Measurements from ENCODE around the gene MCAT. TPM values are rescaled to one million over a fixed set of nuclear protein-coding genes. Genes with fewer than 3 reads are reported as not detected.
"Not testable (repeated sequence)": the region's sequence is repeated elsewhere in the genome, so short reads cannot be mapped to it uniquely, and the experiment has no call there.

Gene MCAT
- polyA plus RNA-seq, 1 of the 3 experiments (the other 2 are of a cell fraction), result 12.0 TPM

- H3K4me3 ChIP-seq (ENCODE audit: low read depth in 2 of 2, low read length in 1 of 2); H3K4me1 ChIP-seq (ENCODE audit: control insufficient read depth in 1 of 2, insufficient read depth in 2 of 2, low read depth in 1 of 2, low read length in 1 of 2); H4K20me1 ChIP-seq (ENCODE audit: insufficient read depth); H3K9ac ChIP-seq; H3K36me3 ChIP-seq (replicated peaks in 1 of 2; ENCODE audit: control insufficient read depth in 1 of 2, insufficient read depth in 2 of 2, low read length in 1 of 2); H3F3A ChIP-seq (replicated peaks; ENCODE audit: insufficient read depth); H3K4me2 ChIP-seq; H3K27me3 ChIP-seq (ENCODE audit: insufficient read depth); H2AFZ ChIP-seq (ENCODE audit: low read depth); POLR2A ChIA-PET; H3K9me2 ChIP-seq; H3K9me3 ChIP-seq; DNase-seq; H3K27ac ChIP-seq (ENCODE audit: low read depth in 2 of 2, low read length in 1 of 2): not testable (repeated sequence)
- peaks cover 14% of the 10 kb centered on the region; the same call in 1 of the 2 replicates for H3K79me2 ChIP-seq (ENCODE audit: insufficient read depth)
- CTCF ChIA-PET, result interaction anchor here (0.6 kb wide), 1 partner anchor 222 kb away, joined by 3 read pairs; no protein-coding TSS in a partner anchor
- whole genome bisulfite sequencing (ENCODE audit: low lambda C conversion rate), result 95% methylated on average over 7 of the region's 8 CpGs
Observed at GRCh38 chr22:43145371-43145770, 2.2 kb upstream of the MCAT start.

- no peak overlapping the region for H3K9ac ChIP-seq
- no peak overlapping the region for H3K4me3 ChIP-seq (ENCODE audit: low read depth in 2 of 2, low read length in 1 of 2)
- DNase-seq, result no peak
- no peaks in the 10 kb centered on the region for H3F3A ChIP-seq (replicated peaks; ENCODE audit: insufficient read depth)
- no peaks in the 10 kb centered on the region for H3K9me2 ChIP-seq
- ChIA-PET POLR2A (no interaction called here), CTCF (interaction anchor here (0.6 to 0.9 kb wide), 2 partner anchors 14 to 222 kb away, joined by 3 read pairs; no protein-coding TSS in a partner anchor)
- WGBS (ENCODE audit: low lambda C conversion rate), result 84% methylated on average over 3 of the region's 3 CpGs
- H2AFZ ChIP-seq (ENCODE audit: low read depth), result no peak overlapping the region
- no peak overlapping the region for H3K27ac ChIP-seq (ENCODE audit: low read depth in 2 of 2, low read length in 1 of 2)
- no peaks in the 10 kb centered on the region for H3K9me3 ChIP-seq
- TF ChIP-seq EP300 (IDR thresholded peaks at IDR 0.05; ENCODE audit: borderline replicate concordance in 1 of 2, low read depth in 1 of 2, low read length in 1 of 2), result no peak
- no peak overlapping the region for H3K4me2 ChIP-seq
- peaks cover 14% of the 10 kb centered on the region; the same call in 1 of the 2 replicates for H3K79me2 ChIP-seq (ENCODE audit: insufficient read depth)
- no peaks in the 10 kb centered on the region for H3K27me3 ChIP-seq (ENCODE audit: insufficient read depth)
- H3K36me3 ChIP-seq (replicated peaks in 1 of 2; ENCODE audit: control insufficient read depth in 1 of 2, insufficient read depth in 2 of 2, low read length in 1 of 2), result peaks cover 0 to 3% of the 10 kb centered on the region in 2 experiments
- H3K4me1 ChIP-seq (ENCODE audit: control insufficient read depth in 1 of 2, insufficient read depth in 2 of 2, low read depth in 1 of 2, low read length in 1 of 2), result peaks cover 0 to 3% of the 10 kb centered on the region in 2 experiments; a peak in 1 of 4 replicates
- no peaks in the 10 kb centered on the region for H4K20me1 ChIP-seq (ENCODE audit: insufficient read depth)
Observed at GRCh38 chr22:43144949-43145348, 1.8 kb upstream of the MCAT start.

DNA sequence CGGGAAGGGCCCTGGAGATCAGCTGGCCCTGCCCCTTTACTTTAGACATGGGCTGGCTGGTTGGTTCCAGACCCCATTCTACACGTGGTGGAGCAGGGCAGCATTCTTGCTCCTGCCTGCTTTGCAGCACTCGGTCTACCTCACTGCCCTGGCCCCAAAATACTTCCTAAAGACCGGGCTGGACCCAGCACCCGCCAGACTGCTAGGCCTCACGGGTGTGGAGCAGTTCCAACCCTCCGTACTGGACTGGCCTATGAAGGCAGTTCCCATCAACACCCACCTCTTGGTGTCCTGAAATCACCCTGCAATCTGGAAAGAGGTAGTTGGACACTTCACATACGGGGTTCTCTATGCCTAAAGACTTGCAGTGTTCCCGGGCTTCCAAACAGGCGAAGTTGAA is 6.4 kb downstream of the MCAT start:
- no peak overlapping the region for H3K27ac ChIP-seq (ENCODE audit: low read depth in 2 of 2, low read length in 1 of 2)
- POLR2A ChIA-PET, result no interaction called here
- H3K9me2 ChIP-seq, result no peaks in the 10 kb centered on the region
- H2AFZ ChIP-seq (ENCODE audit: low read depth), result no peak overlapping the region
- no peaks in the 10 kb centered on the region for H4K20me1 ChIP-seq (ENCODE audit: insufficient read depth)
- H3K4me1 ChIP-seq (ENCODE audit: control insufficient read depth in 1 of 2, insufficient read depth in 2 of 2, low read depth in 1 of 2, low read length in 1 of 2), result no peaks in the 10 kb centered on the region; a peak in 1 of 4 replicates
- no peak overlapping the region for H3K9ac ChIP-seq
- no peaks in the 10 kb centered on the region for H3F3A ChIP-seq (replicated peaks; ENCODE audit: insufficient read depth)
- TF ChIP-seq GABPA (IDR thresholded peaks at IDR 0.05; ENCODE audit: low read depth) (no peak), GATA2 (CRISPR knock-in tag; IDR thresholded peaks at IDR 0.05) (no peak), NFIC (IDR thresholded peaks at IDR 0.05; ENCODE audit: borderline replicate concordance) (no peak), NRF1 (IDR thresholded peaks at IDR 0.05; ENCODE audit: low read depth, low read length) (no peak), POLR2AphosphoS5 (IDR thresholded peaks at IDR 0.05; ENCODE audit: low read depth, low read length) (no peak), TCF12 (IDR thresholded peaks at IDR 0.05) (no peak), RXRA (IDR thresholded peaks at IDR 0.05; ENCODE audit: borderline replicate concordance, low read depth) (no peak), YY1 (IDR thresholded peaks at IDR 0.05; ENCODE audit: low read depth) (no peak), CTCF (IDR thresholded peaks at IDR 0.05) (no peak), RAD21 (IDR thresholded peaks at IDR 0.05; ENCODE audit: low read length) (no peak), FOXM1 (IDR thresholded peaks at IDR 0.05; ENCODE audit: low read depth) (no peak), JUND (IDR thresholded peaks at IDR 0.05) (no peak), REST (IDR thresholded peaks at IDR 0.05; ENCODE audit: low read depth, low read length) (no peak)
- TF ChIP-seq, protein P1, sequence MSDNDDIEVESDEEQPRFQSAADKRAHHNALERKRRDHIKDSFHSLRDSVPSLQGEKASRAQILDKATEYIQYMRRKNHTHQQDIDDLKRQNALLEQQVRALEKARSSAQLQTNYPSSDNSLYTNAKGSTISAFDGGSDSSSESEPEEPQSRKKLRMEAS (IDR thresholded peaks at IDR 0.05; ENCODE audit: low read depth), result no peak
- CTCF ChIA-PET, result interaction anchor here (0.6 to 1.9 kb wide), 4 partner anchors 18 to 64 kb away, joined by 3 to 5 read pairs (median 4); partner anchors contain the start of gene BIK
- no peak overlapping the region for H3K4me2 ChIP-seq
- no peaks in the 10 kb centered on the region for H3K27me3 ChIP-seq (ENCODE audit: insufficient read depth)
- 89% methylated on average over 5 of the region's 10 CpGs for whole genome bisulfite sequencing (ENCODE audit: low lambda C conversion rate)
- H3K9me3 ChIP-seq, result no peaks in the 10 kb centered on the region
- H3K79me2 ChIP-seq (ENCODE audit: insufficient read depth), result peaks cover 3% of the 10 kb centered on the region; the same call in 1 of the 2 replicates
- H3K36me3 ChIP-seq (replicated peaks in 1 of 2; ENCODE audit: control insufficient read depth in 1 of 2, insufficient read depth in 2 of 2, low read length in 1 of 2), result peaks cover 0 to 8% of the 10 kb centered on the region in 2 experiments
- no peak for DNase-seq
- no peak overlapping the region for H3K4me3 ChIP-seq (ENCODE audit: low read depth in 2 of 2, low read length in 1 of 2)

All from SK-N-SH (cell line).